ENCODE data around the gene RALGAPA2. TPM values are rescaled to one million over a fixed set of nuclear protein-coding genes. Genes with fewer than 3 reads are reported as not detected.
A peak's percentile ranks its signal among the peaks of the same experiment; 100 is the strongest.

Gene RALGAPA2
- polyA plus RNA-seq, 1 experiment: 2.2 TPM

GRCh38 chr20:20436689-20437088 is 275.8 kb downstream of the RALGAPA2 start:
- Histone ChIP-seq H3K27ac (ENCODE audit: low read depth, low read length) (no peak overlapping the region), H3K9me3 (ENCODE audit: control insufficient read depth, insufficient read depth, low read length) (no peaks in the 10 kb centered on the region), H3K4me3 (ENCODE audit: low read depth, low read length) (no peak overlapping the region), H3K27me3 (ENCODE audit: control insufficient read depth, insufficient read depth, low read length) (peaks cover 2% of the 10 kb centered on the region)
- ChIA-PET POLR2A (no interaction called here), CTCF (interaction anchor here (0.6 kb wide), 1 partner anchor 29 kb away, joined by 3 read pairs; no protein-coding TSS in a partner anchor)
- DNase-seq (ENCODE audit: low read depth, low spot score): no peak
- TF ChIP-seq, protein P1, sequence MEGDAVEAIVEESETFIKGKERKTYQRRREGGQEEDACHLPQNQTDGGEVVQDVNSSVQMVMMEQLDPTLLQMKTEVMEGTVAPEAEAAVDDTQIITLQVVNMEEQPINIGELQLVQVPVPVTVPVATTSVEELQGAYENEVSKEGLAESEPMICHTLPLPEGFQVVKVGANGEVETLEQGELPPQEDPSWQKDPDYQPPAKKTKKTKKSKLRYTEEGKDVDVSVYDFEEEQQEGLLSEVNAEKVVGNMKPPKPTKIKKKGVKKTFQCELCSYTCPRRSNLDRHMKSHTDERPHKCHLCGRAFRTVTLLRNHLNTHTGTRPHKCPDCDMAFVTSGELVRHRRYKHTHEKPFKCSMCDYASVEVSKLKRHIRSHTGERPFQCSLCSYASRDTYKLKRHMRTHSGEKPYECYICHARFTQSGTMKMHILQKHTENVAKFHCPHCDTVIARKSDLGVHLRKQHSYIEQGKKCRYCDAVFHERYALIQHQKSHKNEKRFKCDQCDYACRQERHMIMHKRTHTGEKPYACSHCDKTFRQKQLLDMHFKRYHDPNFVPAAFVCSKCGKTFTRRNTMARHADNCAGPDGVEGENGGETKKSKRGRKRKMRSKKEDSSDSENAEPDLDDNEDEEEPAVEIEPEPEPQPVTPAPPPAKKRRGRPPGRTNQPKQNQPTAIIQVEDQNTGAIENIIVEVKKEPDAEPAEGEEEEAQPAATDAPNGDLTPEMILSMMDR (IDR thresholded peaks at IDR 0.05; ENCODE audit: low read depth, low read length): no peak

GRCh38 chr20:20435453-20435852 is 277.0 kb downstream of the RALGAPA2 start:
- ChIA-PET CTCF (no interaction called here), POLR2A (no interaction called here)
- no peak overlapping the region for H3K4me3 ChIP-seq (ENCODE audit: low read depth, low read length)

GRCh38 chr20:20432618-20433286 is 279.7 kb downstream of the RALGAPA2 start:
- DNase-seq (ENCODE audit: low read depth, low spot score): no peak
- H3K27ac ChIP-seq (ENCODE audit: low read depth, low read length): no peak overlapping the region
- CTCF ChIA-PET: interaction anchor here (0.6 kb wide), 1 partner anchor 1288 kb away, joined by 4 read pairs; no protein-coding TSS in a partner anchor
- H3K27me3 ChIP-seq (ENCODE audit: control insufficient read depth, insufficient read depth, low read length): peaks cover 2% of the 10 kb centered on the region
- no peak overlapping the region for H3K4me3 ChIP-seq (ENCODE audit: low read depth, low read length)
- TF ChIP-seq, protein P1 (IDR thresholded peaks at IDR 0.05; ENCODE audit: low read depth, low read length): no peak
- POLR2A ChIA-PET: no interaction called here
- H3K9me3 ChIP-seq (ENCODE audit: control insufficient read depth, insufficient read depth, low read length): no peaks in the 10 kb centered on the region

More at GRCh38 chr20:20435453-20435852, 277.0 kb downstream of the RALGAPA2 start:
- TF ChIP-seq, protein P1 (IDR thresholded peaks at IDR 0.05; ENCODE audit: low read depth, low read length): 0 out of 2 replicates have a peak, but pooled peaks have one; percentile 17
- Histone ChIP-seq H3K27me3 (ENCODE audit: control insufficient read depth, insufficient read depth, low read length) (peaks cover 2% of the 10 kb centered on the region), H3K9me3 (ENCODE audit: control insufficient read depth, insufficient read depth, low read length) (no peaks in the 10 kb centered on the region), H3K27ac (ENCODE audit: low read depth, low read length) (no peak overlapping the region)
- no peak for DNase-seq (ENCODE audit: low read depth, low spot score)

DNA sequence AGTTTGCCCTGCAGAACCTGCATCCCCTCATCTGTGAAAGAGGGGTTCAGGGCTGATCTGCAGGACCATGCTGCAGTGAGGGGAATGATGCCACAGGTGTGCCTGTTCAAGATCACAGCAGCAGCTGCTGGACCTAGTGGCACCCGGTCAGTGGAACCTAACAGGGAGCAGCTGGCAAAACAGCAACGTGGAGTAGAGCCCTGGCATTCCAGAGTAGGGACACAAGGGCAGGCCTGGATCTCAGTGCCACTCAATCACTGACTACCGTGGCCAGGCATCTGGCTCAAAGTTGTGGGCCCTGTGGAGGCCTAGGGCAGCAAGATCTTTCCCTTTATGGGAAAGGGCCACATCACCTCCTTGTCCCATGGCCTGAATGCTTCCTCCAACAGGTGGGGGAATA is 282.4 kb downstream of the RALGAPA2 start:
- no peak for DNase-seq (ENCODE audit: low read depth, low spot score)

GRCh38 chr20:20428067-20428466 is 284.4 kb downstream of the RALGAPA2 start:
- no peak for DNase-seq (ENCODE audit: low read depth, low spot score)
- TF ChIP-seq, protein P1 (IDR thresholded peaks at IDR 0.05; ENCODE audit: low read depth, low read length): no peak
- no peak overlapping the region for H3K27ac ChIP-seq (ENCODE audit: low read depth, low read length)
- no peaks in the 10 kb centered on the region for H3K9me3 ChIP-seq (ENCODE audit: control insufficient read depth, insufficient read depth, low read length)
- ChIA-PET POLR2A (no interaction called here), CTCF (no interaction called here)
- no peak overlapping the region for H3K4me3 ChIP-seq (ENCODE audit: low read depth, low read length)
- no peaks in the 10 kb centered on the region for H3K27me3 ChIP-seq (ENCODE audit: control insufficient read depth, insufficient read depth, low read length)

More for the DNA sequence above, 282.4 kb downstream of the RALGAPA2 start:
- POLR2A ChIA-PET: no interaction called here
- peaks cover 2% of the 10 kb centered on the region for H3K27me3 ChIP-seq (ENCODE audit: control insufficient read depth, insufficient read depth, low read length)
- no peak overlapping the region for H3K4me3 ChIP-seq (ENCODE audit: low read depth, low read length)
- TF ChIP-seq, protein P1 (IDR thresholded peaks at IDR 0.05; ENCODE audit: low read depth, low read length): no peak
- no peaks in the 10 kb centered on the region for H3K9me3 ChIP-seq (ENCODE audit: control insufficient read depth, insufficient read depth, low read length)
- H3K27ac ChIP-seq (ENCODE audit: low read depth, low read length): no peak overlapping the region
- CTCF ChIA-PET: no interaction called here
